Kasumi-1 (cell line): ENCODE results near the gene PPEF1.
A peak's percentile ranks its signal among the peaks of the same experiment; 100 is the strongest.

Experiments
- DNase-seq, 2 experiments: peaks; one replicate each; lab custom pipeline; 2025; lab: John Stamatoyannopoulos, UW

Gene PPEF1

GRCh38 chrX:18707426-18708049 lies at the start of gene PPEF1:
TSS of gene PPEF1 (plus strand) at chrX:18707645. CDS start at chrX:18707781, 136 bp downstream.
- DNase-seq, result peak in 1 of 2 experiments; percentile 29

- DNase-seq, result no peak
Observed at GRCh38 chrX:18661273-18661672, 46.2 kb upstream of the PPEF1 start.

GRCh38 chrX:18664947-18665346 lies 42.5 kb upstream of the PPEF1 start:
- DNase-seq, result no peak

- no peak for DNase-seq
Observed at GRCh38 chrX:18666614-18667013, 40.8 kb upstream of the PPEF1 start.

GRCh38 chrX:18668071-18668835 lies 39.2 kb upstream of the PPEF1 start:
- DNase-seq, result no peak

- DNase-seq, result no peak
Observed at GRCh38 chrX:18672008-18672407, 35.4 kb upstream of the PPEF1 start, which contains the start of gene RS1. TSS of gene RS1 (minus strand) at chrX:18672108. CDS start at chrX:18672068, 40 bp downstream.

- no peak for DNase-seq
Observed at GRCh38 chrX:18674417-18674787, 33.0 kb upstream of the PPEF1 start.

- DNase-seq, result peak; percentile 29 to 46
Observed at GRCh38 chrX:18674788-18675735, 32.4 kb upstream of the PPEF1 start.

DNA sequence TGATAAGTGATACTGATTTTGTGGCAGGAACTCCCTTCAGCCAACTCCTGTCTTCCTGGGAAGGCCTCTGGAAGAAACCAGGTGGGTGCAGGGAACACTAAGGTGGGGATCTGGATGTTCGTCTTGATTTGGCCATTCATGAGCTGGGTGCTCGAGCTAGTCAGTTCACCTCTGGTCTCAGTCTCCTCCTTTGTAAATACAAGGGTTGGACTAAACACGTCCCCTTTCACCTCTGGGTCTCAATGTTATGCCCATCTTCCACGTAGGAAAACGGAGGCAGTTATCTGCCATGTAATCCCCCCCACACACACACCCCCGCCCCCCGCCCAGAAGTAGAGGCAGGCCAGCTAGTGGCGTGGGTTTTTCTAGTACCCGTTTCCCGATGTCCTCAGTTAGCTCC lies 31.4 kb upstream of the PPEF1 start:
- DNase-seq, result no peak

GRCh38 chrX:18676470-18676869 lies 31.0 kb upstream of the PPEF1 start:
- no peak for DNase-seq

DNA sequence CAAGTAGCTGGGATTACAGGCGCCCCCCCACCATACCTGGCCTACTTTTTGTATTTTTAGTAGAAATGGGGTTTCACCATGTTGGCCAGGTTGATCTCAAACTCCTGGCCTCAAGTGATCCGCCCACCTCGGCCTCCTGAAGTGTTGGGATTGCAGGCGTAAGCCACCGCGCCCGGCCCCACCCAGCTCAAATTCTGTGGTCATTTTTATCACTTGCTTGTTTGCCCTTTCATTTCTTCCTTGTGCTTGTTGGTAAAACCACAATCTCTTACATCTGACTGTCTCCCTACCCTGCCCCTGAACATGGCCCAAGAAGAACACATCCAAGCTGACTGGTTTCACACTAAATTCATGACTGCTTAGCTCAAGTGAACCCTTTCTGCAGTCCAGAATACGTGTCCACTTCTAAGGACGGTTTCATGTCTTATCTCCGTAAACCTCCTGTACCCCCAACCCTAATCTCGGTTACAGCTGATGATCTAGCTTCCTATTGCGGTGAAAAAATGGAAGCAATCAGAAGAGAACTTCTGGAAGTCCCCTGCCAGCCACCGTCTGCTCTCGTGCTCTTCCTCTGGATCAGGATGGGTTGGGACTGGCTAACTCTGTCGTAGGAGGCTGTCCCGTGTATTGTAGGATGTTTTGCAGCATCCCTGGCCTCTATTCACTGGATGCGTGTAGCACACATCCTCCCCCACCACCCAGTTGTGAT lies 30.1 kb upstream of the PPEF1 start:
- DNase-seq, result no peak

- no peak for DNase-seq
Observed at GRCh38 chrX:18681996-18682395, 25.4 kb upstream of the PPEF1 start.

DNA sequence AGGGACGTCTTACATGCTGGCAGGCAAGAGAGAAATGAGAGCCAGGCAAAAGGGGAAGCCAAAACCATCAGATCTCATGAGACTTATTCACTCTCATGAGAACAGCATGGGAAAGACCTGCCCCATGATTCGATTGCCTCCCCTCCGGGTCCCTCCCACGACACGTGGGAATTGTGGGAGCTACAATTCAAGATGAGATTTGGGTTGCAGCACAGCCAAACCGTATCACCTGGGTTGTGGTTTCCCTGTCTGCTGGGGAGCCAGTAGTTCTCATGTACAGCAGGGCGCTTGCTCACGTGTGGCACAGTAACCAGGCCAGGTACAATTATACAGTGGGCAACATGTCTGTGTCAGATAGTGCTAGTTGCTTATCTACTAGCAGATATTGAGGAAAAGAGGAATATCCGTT lies 24.5 kb upstream of the PPEF1 start:
- DNase-seq, result no peak

DNA sequence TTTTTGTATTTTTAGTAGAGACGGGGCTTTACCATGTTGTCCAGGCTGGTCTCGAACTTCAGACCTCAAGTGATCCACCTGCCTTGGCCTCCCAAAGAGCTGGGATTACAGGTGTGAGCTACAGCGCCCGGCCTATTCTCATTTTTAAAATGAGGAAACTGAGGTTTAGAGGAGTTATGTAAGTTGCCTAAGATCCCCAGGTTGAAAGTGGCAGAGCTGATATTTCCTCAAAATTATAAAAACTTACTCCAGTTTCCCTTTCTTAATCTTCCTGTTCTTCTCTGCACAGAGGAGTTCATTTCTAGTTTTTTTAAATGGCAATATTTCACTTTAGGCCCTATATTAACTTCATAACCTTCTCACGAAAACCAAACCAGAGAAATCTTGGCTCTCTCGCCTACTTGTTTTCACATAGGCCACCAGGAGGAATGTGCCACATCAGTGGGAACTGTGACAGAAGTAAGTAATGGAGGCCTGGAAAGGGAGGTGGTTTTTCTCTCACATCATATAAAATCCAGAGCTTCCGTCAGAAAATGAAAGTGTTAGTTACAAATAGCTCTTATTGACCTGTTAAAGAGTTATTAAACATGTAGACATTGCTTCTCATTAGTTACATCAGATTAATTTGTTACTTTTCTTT lies 19.5 kb upstream of the PPEF1 start:
- DNase-seq, result no peak

DNA sequence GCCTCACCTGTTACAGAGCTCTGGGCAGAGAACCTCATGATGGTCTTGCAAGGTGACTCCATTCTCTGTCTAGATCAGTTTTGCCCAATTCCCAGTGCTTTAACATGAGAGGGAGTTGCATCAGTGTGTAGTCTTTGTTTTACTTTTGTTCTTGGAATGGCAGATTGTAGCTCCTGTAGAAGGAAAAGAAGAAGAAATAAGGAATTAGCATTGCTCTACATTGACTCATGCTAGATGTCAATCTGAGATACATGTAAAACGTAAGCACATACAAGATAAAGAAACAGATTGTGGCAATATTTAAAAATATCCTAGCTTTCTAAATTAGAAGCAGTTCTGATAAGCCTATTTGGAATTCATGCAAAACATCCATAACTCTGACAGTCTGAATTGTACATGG lies 16.0 kb upstream of the PPEF1 start:
- DNase-seq, result no peak

GRCh38 chrX:18692541-18692940 lies 14.9 kb upstream of the PPEF1 start:
- no peak for DNase-seq

DNA sequence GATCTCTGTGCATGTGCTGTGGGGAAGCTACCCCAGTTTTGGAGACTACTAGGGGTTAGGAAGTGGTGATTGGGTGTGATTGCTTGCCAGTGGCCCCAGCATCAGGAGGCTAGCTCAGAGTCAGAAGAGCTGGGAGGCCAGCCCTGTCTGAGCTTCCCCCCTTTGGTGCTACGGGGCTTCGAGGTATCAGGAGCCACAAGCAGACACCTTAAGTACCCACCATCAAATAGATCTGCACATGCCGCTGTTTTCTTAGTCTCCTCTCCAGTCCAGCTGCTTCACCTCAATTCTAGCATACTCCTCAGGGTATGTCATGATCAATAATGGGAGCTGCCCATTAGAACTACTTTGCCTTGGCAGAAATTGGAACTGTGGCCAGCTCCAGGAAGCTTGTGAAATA lies 10.8 kb upstream of the PPEF1 start:
- DNase-seq, result no peak

DNA sequence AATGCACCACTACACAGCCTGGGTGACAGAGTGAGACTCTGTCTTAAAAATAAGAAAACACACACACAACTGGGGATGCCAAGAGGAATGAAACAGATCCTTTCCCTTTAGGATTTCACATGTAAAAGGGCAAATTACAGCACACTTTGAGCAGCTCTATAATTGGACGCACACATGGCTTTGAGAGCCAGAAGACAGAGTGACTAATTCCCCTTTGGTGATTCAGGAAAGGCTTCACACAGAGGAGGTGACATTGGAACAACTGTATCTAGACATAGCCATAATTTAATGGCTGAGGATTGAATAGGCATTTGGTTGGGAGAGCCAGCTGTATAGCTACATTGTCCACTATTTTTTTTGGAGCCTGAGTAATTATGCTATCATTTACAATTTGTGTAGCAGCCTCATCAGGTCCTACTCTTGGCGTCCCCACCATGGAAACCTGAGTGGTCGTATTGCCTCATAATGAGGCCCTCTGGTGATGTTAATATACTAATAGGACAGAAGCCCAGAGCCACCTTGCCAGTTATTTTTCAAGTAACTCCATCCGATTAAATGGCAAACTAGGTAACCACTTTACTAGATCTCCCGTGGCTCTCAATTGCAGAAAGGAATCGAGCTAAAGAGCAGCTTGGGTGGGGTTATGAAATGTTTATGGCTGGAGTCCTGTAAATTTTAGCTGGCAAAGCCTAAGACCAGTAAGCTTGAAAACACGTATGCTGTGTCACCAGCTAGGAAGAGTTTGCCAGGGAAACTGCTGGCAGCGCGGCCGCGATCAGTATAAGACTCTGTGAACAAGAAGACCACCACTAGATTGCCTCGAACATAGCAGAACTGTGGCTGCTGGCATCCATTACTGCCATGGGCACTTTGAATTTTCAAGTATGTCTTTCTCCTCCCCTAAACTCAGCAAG lies 8.5 kb upstream of the PPEF1 start:
- no peak for DNase-seq

- DNase-seq, result no peak
Observed at GRCh38 chrX:18701621-18702361, 5.7 kb upstream of the PPEF1 start.
